Medulla oblongata (tissue), 1 donor: Measurements from ENCODE around the gene SEMA4C.

Source experiments
- DNase-seq: peaks from one replicate; pipeline ENCODE4 v3.0.0-alpha.2; 2015; ENCODE audit errors: extremely low spot score

SEMA4C gene, protein sequence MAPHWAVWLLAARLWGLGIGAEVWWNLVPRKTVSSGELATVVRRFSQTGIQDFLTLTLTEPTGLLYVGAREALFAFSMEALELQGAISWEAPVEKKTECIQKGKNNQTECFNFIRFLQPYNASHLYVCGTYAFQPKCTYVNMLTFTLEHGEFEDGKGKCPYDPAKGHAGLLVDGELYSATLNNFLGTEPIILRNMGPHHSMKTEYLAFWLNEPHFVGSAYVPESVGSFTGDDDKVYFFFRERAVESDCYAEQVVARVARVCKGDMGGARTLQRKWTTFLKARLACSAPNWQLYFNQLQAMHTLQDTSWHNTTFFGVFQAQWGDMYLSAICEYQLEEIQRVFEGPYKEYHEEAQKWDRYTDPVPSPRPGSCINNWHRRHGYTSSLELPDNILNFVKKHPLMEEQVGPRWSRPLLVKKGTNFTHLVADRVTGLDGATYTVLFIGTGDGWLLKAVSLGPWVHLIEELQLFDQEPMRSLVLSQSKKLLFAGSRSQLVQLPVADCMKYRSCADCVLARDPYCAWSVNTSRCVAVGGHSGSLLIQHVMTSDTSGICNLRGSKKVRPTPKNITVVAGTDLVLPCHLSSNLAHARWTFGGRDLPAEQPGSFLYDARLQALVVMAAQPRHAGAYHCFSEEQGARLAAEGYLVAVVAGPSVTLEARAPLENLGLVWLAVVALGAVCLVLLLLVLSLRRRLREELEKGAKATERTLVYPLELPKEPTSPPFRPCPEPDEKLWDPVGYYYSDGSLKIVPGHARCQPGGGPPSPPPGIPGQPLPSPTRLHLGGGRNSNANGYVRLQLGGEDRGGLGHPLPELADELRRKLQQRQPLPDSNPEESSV

DNA sequence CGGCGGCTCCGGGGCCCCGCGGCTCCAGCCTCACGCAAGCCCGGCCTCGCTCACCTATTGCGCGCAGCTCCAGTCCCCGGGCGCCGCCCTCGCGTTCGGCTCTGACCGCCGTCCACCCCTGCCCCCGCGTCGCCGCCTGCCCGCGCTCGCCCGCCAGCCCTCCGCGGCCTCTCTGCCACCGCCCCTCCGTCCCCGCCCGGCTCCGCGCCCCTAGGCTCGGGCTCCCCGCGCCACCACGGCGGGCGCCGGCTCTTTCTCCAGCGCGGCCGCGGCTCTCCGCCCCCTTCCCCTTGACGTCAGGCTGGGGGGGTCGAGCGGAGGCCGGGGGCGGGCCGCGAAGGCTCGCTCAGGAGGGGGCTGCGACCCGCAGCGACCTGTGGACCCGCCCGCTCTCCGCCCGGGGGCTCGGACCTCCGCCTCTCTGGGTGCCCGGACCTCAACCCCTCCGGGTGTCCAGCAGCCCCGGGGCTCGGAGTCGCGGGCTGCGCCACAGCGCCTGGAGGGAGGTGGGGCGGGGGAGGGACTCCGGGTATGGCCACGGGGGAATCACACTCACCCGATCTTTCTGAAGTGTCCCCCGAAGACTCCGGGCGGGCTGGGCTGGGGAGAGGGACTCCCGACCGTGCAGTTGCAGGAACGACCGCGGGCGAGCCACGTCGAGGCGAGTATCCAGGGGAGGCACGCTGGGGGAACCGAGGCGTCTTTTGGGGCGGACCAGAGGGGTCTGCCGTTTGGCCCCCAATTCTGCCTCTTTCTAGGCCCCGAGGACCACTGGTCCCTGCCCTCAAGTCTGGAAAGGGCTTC, at the start of gene SEMA4C:
Gene SEMA4C (minus strand): TSS at position 259 of the 804 bp plus-strand sequence. CDS start 2,194 bp downstream, outside the sequence.
- peak; percentile 84 for DNase-seq

- DNase-seq: no peak
Measured at GRCh38 chr2:96918754-96919550, 49.1 kb upstream of the SEMA4C start.

DNA sequence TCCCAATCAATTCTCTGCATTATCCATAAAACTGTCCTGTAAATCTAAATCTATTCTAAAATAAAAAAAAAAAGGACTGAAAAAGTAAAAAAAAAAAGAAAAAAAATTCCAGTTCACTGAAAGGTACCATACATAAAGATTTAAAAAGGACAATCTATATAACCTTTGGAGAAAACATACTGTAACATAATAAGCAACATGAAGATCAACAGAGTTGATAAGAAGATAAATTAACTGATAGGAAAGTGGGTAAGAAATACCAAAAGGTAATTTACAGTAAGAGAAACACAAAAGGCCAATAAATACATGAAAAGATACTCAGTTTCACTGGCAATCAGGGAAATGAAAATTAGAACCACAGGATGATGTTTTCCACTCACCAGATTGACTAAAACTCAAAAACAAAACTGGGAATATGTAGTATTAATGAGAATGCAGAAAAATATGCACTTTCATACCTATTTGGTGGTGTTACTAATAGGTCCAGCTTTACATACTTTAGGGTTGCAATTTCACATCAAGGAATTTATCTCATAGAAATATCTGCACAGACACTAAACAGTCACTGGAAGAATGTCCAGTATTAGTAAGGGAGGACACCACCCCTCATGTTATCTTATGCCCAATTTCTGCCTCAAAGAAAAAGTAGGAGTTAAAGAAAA, 48.3 kb upstream of the SEMA4C start:
- DNase-seq: no peak

DNA sequence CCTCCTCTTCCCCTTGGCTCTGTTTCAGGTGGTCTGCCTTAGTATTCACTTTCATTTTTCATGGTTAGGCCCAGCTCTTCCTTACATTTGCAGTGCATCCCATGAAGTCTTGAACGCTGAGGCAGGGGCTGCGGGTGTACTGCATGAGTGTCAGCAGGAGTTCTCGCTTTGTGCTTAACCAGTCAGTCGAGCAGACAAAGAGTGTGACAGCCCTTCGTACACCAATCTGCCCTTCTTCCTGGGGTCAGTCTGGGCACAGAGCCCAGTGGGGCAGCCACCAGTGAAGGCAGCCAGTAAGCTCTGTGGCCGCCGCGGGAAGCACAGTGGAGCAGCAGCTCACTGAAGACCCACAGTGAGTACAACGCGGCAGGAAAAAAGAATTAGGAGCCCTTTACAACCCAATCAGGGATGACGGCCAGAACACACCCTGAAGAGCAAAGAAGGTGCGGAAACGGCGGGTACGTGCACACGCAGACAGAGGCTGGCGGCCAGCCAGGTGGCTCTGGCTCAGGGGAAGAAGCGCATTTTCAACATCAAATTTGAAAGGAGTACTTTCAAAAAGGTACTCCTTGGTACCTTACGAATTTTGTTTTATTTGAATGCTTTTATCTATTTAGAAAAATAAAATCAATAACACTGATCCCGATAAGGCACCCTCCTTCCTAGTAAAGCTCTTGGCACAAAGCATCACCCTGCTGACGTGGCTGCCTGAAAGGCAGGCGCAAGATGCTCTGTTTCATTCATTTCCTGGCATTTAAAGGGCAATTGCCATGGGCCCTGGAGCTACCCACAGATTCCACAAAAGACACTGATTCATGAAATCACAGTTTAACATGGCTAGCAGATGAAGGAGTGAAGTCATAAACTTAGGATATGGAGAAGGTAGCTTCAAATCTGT, 47.0 kb upstream of the SEMA4C start:
- peak; percentile 40 for DNase-seq

- DNase-seq: peak; percentile 85
Measured at GRCh38 chr2:96916156-96916630, 46.3 kb upstream of the SEMA4C start.

GRCh38 chr2:96914332-96914731, 44.5 kb upstream of the SEMA4C start:
- no peak for DNase-seq

- peak; percentile 62 for DNase-seq
Measured at GRCh38 chr2:96913398-96914202, 43.7 kb upstream of the SEMA4C start.

- no peak for DNase-seq
Measured at GRCh38 chr2:96913117-96913397, 43.2 kb upstream of the SEMA4C start.

DNA sequence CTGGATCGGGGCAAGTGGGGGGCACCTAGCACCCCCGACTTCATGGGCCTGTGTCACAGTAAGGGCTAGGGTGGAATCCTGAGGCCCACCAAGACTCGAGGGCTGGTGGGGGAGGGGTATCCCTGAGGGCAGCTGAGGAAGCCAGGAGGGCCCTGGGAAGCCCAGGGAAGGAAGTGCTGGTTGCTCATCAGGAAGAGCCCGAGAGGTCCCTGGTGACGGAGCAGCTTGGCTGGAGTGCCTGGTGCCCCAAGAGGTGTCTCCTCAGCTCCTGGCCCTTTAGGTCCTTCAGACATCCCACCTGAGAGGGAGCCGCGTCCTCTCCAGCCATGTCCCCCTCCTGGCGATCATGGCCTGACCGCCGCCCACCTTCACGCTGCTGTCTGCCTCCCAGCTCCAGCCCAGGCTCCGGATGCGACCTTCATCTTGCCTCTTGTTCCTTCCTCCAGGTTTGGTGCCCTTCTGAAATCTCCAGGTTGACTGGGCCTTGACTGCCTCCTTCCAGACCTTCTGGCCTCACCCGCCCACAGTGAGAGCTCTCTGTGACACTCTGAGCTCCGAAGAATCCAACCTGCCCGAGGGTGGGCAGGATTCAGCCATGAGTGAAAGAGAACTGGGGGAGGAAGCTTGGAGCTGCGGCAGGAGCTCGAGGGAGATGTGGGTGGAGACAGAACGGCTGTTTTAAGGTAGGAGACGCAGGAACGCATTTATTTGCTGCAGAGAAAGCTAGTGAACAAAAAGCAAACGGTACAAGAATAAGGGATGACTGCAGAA, 42.7 kb upstream of the SEMA4C start:
- DNase-seq: no peak

DNA sequence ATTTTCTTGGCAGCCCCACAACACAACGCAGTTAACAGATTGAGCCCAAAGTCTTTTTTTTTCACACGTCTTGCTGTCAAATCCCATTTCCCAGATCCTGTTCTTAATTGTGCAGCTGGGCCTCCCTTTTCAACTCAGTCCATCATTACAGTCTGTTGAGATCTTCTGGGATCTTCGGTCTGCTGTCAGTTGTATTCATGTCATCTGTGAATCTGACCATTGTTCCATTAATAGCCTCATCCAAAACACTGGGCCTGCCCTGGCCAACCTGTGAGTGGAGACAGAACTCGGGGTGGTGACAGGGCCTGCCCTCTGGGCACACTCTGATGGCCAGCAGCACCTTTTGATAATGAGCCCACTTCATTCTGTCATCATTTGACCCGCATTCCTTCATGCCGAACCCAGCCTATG, 39.7 kb upstream of the SEMA4C start:
- DNase-seq: peak; percentile 57

DNA sequence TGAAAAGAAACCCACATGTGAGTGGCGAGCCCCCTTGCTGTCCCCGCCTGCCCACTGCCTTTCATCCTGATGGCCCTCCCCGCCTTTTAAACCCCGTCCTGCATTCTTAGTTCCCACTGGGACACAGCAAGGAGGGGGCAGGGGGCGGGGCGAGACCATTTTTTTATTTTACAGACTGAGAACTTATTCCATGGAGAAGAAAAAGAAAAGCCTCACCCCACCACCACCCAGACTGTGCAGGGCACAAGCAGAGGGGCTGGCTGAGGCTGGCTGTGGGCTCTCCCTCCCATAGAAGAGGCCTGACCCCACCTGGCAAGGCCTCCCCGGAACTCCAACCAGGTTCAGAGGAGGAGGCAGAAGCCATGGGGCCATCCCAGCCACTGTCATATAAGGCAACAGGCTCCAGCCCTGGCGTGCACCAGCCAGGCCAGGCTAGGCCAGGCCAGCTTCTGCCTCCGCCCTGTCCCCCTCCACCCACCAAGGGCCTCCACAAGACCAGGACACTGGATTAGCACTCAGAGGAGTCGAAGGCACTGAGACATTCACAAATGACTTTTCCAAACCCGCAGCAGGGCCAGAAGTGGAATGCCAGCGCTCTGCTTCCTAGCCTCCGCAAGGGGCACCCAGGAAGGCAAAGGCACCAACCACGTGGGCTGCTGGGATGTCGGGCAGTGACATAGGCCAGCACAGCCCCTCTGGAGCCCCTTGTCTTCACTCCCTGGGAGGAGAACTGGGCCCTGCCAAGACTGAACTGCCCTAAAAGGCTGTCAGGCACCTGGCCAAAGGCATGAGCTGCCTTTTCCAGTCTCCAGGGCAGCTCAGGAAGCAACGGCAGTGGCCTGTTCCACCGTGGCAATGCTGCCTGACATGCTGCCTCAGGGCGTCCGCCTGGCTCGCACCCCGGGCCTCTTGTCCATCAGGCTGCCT, 37.5 kb upstream of the SEMA4C start:
- peak; percentile 89 for DNase-seq

GRCh38 chr2:96906729-96907114, 36.8 kb upstream of the SEMA4C start:
- DNase-seq: no peak

GRCh38 chr2:96903815-96904214, 33.9 kb upstream of the SEMA4C start:
- DNase-seq: no peak

GRCh38 chr2:96903318-96903717, 33.4 kb upstream of the SEMA4C start:
- no peak for DNase-seq

- DNase-seq: no peak
Measured at GRCh38 chr2:96900237-96900636, 30.4 kb upstream of the SEMA4C start.

- DNase-seq: no peak
Measured at GRCh38 chr2:96899413-96899741, 29.5 kb upstream of the SEMA4C start.
